PC-3 (cell line): ENCODE measurements around the gene TAS1R1. TPM values are rescaled to one million over a fixed set of nuclear protein-coding genes. Genes with fewer than 3 reads are reported as not detected.
A peak's percentile ranks its signal among the peaks of the same experiment; 100 is the strongest.
"Not testable (repeated sequence)": the region's sequence is repeated elsewhere in the genome, so short reads cannot be mapped to it uniquely, and the experiment has no call there.

Experiments
- ATAC-seq: fragments of 200-7000 bp; cut with Tn5 transposase; 2 replicates; pipeline ENCODE4 v1.9.1; 2020; ENCODE audit warnings: mild to moderate bottlenecking, moderate library complexity
- BruUV-seq: library from RNA; stranded (reverse); fragments of 400-500 nt; replicated peaks from 2 replicates; lab custom pipeline; 2021; lab: Mats Ljungman, UMichigan
- CTCF ChIA-PET: fragments of 300-600 bp; sonication (Branson Sonifier 250); formaldehyde crosslinking; loops from one replicate; lab custom pipeline; 2022; ENCODE audit warnings: antibody characterized with exemption; lab: Charles Lee
- POLR2A ChIA-PET: fragments of 300-600 bp; sonication (Branson Sonifier 250); formaldehyde crosslinking; loops from one replicate; lab custom pipeline; 2022; ENCODE audit warnings: antibody characterized with exemption; ENCODE audit not compliant: unreplicated experiment; lab: Charles Lee
- DNase-seq: peaks from one replicate; pipeline ENCODE4 v3.0.0-alpha.2; 2015
- H2AFZ ChIP-seq: fragments of 300-600 bp; sonication (generic); 2 replicates; pipeline ENCODE4 v1.6.0; 2016; ENCODE audit warnings: antibody characterized with exemption, low read length
- H3F3A ChIP-seq: fragments of 300-600 bp; sonication (generic); one replicate; pipeline ENCODE4 v1.6.0; 2017; ENCODE audit warnings: antibody characterized with exemption, low read length, control low read depth, mild to moderate bottlenecking; ENCODE audit not compliant: unreplicated experiment
- H3K27ac ChIP-seq: fragments of 300-600 bp; sonication (generic); 2 replicates; pipeline ENCODE4 v1.5.1; 2016; ENCODE audit warnings: mild to moderate bottlenecking, low read length
- H3K27me3 ChIP-seq: fragments of 300-600 bp; sonication (generic); 2 replicates; pipeline ENCODE4 v1.6.1; 2016; ENCODE audit warnings: low read length, mixed read lengths
- H3K36me3 ChIP-seq: fragments of 300-600 bp; sonication (generic); 2 replicates; pipeline ENCODE4 v1.6.1; 2016; ENCODE audit warnings: low read depth, mixed run types, low read length, mixed read lengths
- H3K4me1 ChIP-seq: fragments of 300-600 bp; sonication (generic); 2 replicates; pipeline ENCODE4 v1.5.1; 2016; ENCODE audit warnings: low read length; ENCODE audit not compliant: insufficient read depth
- H3K4me2 ChIP-seq: fragments of 300-600 bp; sonication (generic); 2 replicates; pipeline ENCODE4 v1.6.0; 2016; ENCODE audit warnings: low read length
- H3K4me3 ChIP-seq: fragments of 300-600 bp; sonication (generic); 2 replicates; pipeline ENCODE4 v1.5.1; 2016; ENCODE audit warnings: mild to moderate bottlenecking, low read length, mixed read lengths
- H3K79me2 ChIP-seq: fragments of 300-600 bp; sonication (generic); 2 replicates; pipeline ENCODE4 v1.6.1; 2017; ENCODE audit warnings: low read length, mixed read lengths
- H3K9ac ChIP-seq: fragments of 300-600 bp; sonication (generic); 2 replicates; pipeline ENCODE4 v1.6.0; 2016; ENCODE audit warnings: mild to moderate bottlenecking, low read length
- H3K9me2 ChIP-seq: fragments of 300-600 bp; sonication (generic); replicated peaks from 2 replicates; pipeline ENCODE4 v1.6.1; 2016; ENCODE audit warnings: mixed run types, low read length, mixed read lengths
- H3K9me3 ChIP-seq: fragments of 300-600 bp; sonication (generic); 2 replicates; pipeline ENCODE4 v1.6.1; 2016; ENCODE audit warnings: low read length, mixed read lengths
- H4K20me1 ChIP-seq: fragments of 300-600 bp; sonication (generic); 2 replicates; pipeline ENCODE4 v1.6.1; 2016; ENCODE audit warnings: low read length, mixed read lengths
- EZH2 ChIP-seq: fragments of 300-600 bp; sonication (generic); IDR thresholded peaks from one replicate; pipeline ENCODE4 v1.6.1; 2017; ENCODE audit warnings: antibody characterized with exemption, mild to moderate bottlenecking, low read length; ENCODE audit not compliant: unreplicated experiment
- EZH2phosphoT487 ChIP-seq: fragments of 300-600 bp; sonication (generic); IDR thresholded peaks from 2 replicates; pipeline ENCODE4 v1.6.1; 2018; ENCODE audit warnings: mild to moderate bottlenecking, antibody characterized with exemption, low read length, borderline replicate concordance
- intact Hi-C: fragments of 100-400 bp; cut with micrococcal nuclease; formaldehyde crosslinking; loops from 2 replicates; pipeline ENCODE4 v1.9.0; 2023
- total RNA-seq: library from RNA; depleted of rRNA; stranded (reverse); fragments of >200 nt; gene quantifications from 2 replicates; pipeline ENCODE4 v1.2.3, GENCODE V29; 2014
- TF ChIP-seq, protein P1 (sequence below): fragments of 300-600 bp; sonication (generic); conservative IDR thresholded peaks from 2 replicates; pipeline ENCODE4 v1.5.1; 2017; ENCODE audit warnings: antibody characterized with exemption, low read depth, mild to moderate bottlenecking, low read length

TAS1R1 gene
- total RNA-seq, 1 experiment from 2014 or later = not detected

DNA sequence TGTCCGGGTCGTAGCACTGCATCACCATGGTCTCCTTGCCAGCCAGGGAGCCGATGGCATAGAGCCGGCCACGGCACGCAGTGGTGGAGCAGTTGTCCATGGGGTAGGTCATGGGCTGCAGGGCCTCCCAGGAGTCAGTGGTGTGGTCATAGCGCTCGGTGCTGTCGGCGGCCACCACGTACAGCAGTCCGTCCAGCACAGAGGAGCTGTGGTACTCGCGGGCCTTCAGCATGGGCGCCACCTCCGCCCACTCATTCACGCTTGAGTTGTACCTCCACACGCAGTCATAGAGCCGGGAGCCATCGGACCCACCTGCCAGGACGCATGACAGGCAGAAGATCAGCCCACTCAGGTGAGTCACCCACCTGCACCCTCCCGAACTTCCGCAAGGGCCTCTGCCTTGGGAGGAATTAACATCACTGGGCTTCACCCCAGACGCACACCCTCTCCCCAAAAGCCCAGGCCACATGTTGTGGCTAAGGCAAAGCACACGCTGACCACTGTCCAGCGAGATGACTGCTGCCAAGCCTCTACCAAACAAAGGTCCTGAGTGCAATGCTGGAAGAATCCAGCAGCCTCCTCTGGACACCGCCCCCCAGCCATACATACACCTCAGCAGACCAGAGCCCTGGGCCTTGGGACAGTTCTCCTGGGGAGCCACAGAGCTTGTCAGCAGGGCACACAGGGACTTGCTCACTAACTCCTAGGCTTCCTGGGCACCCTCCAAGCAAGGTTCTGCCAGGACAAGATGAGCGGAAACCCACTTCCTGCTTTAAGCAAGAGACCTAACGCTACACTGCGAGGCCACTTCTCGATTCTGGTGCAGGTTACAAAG lies 44.3 kb downstream of the TAS1R1 start:
- Histone ChIP-seq H3K4me1 (peaks cover 29% of the 10 kb centered on the region), H3K79me2 (peaks cover 76% of the 10 kb centered on the region), H3K4me3 (peak overlapping the region; percentile 86), H3K27me3 (no peaks in the 10 kb centered on the region), H3K4me2 (peak overlapping the region; percentile 92), H3K9ac (peak overlapping the region; percentile 11; the same call in 1 of the 2 replicates), H3K9me3 (no peaks in the 10 kb centered on the region), H2AFZ (no peak overlapping the region), H4K20me1 (peaks cover 54% of the 10 kb centered on the region), H3K27ac (peak overlapping the region; percentile 23; the same call in 1 of the 2 replicates), H3K36me3 (peaks cover 41% of the 10 kb centered on the region), H3F3A (no peaks in the 10 kb centered on the region), H3K9me2 (no peaks in the 10 kb centered on the region)
- ChIA-PET CTCF (interaction anchor here (0.8 kb wide), 1 partner anchor 19 kb away, joined by 4 read pairs; the partner anchor contains the start of gene ZBTB48), POLR2A (no interaction called here)
- peak; percentile 70 for DNase-seq
- ATAC-seq = no peak
- intact Hi-C loops = no loop called here
- TF ChIP-seq EZH2 (no peak), EZH2phosphoT487 (no peak; the same call in 1 of the 2 replicates)
- BruUV-seq = no TSS peak

DNA sequence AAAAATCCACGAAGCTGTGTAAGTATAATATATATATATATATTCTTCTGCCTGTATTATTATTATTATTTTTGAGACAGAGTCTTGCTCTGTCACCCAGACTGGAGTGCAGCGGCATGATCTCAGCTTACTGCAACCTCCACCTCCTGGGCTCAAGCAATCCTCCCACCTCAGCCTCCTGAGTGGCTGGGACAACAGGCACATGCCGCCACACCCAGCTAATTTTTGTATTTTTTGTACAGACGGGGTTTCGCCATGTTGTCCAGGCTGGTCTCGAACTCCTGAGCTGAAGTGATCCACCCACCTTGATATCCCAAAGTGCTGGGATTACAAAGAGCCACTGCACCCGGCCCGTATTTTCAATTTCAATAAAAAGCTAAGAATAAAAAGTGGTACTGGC lies 44.9 kb downstream of the TAS1R1 start:
- CTCF ChIA-PET = interaction anchor here (0.5 to 0.8 kb wide), 2 partner anchors 18 to 20 kb away, joined by 3 to 4 read pairs; partner anchors contain the start of gene ZBTB48
- peaks cover 76% of the 10 kb centered on the region for H3K79me2 ChIP-seq
- BruUV-seq = not testable (repeated sequence)

DNA sequence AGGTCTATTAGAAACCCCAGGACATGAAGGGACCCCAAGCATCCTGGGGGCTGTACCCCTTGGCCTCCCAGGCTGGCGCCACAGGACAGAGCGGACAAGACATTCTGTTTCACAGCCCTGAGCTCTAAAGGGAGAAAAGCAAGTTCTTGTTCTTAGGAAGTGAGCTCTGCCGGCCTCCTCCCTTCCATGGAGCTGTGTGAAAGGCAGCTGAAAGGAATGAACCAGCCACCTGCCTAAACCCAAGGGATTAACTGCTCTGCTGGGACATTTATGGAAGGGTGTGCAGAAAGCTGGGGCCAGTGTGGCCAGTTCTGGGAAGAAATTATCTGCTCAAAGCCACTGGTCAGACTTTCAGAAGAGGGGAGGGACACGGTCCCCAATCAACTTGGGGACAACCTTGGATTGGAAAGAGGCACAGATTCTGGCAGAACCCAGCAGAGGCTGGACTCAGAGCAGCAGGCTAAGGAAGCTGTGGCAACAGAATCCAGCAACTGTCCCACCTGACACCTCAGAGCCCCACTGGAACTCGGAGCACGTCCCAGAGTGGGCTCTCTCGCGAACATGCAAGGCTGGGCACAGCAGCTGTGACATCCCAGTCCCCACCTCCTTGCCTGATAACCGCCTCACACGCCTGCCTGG lies 45.4 kb downstream of the TAS1R1 start:
- Histone ChIP-seq H3K36me3 (peaks cover 31% of the 10 kb centered on the region), H3K4me2 (peak overlapping the region; percentile 92), H3K9ac (peak overlapping the region; percentile 91), H3K4me3 (peak overlapping the region; percentile 86), H3K27me3 (no peaks in the 10 kb centered on the region), H3F3A (no peaks in the 10 kb centered on the region), H2AFZ (no peak overlapping the region), H4K20me1 (peaks cover 49% of the 10 kb centered on the region), H3K9me3 (no peaks in the 10 kb centered on the region), H3K27ac (peak overlapping the region; percentile 93), H3K79me2 (peaks cover 71% of the 10 kb centered on the region), H3K9me2 (no peaks in the 10 kb centered on the region), H3K4me1 (peaks cover 30% of the 10 kb centered on the region)
- TF ChIP-seq, protein P1, sequence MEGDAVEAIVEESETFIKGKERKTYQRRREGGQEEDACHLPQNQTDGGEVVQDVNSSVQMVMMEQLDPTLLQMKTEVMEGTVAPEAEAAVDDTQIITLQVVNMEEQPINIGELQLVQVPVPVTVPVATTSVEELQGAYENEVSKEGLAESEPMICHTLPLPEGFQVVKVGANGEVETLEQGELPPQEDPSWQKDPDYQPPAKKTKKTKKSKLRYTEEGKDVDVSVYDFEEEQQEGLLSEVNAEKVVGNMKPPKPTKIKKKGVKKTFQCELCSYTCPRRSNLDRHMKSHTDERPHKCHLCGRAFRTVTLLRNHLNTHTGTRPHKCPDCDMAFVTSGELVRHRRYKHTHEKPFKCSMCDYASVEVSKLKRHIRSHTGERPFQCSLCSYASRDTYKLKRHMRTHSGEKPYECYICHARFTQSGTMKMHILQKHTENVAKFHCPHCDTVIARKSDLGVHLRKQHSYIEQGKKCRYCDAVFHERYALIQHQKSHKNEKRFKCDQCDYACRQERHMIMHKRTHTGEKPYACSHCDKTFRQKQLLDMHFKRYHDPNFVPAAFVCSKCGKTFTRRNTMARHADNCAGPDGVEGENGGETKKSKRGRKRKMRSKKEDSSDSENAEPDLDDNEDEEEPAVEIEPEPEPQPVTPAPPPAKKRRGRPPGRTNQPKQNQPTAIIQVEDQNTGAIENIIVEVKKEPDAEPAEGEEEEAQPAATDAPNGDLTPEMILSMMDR = no peak
- no peak for TF ChIP-seq EZH2
- TF ChIP-seq EZH2phosphoT487 = no peak
- CTCF ChIA-PET = interaction anchor here (0.5 to 0.8 kb wide), 2 partner anchors 18 to 20 kb away, joined by 3 to 4 read pairs; partner anchors contain the start of gene ZBTB48
- TSS peak; percentile 58 for BruUV-seq
- no peak for DNase-seq
- intact Hi-C loops = loop anchor here (1.0 kb wide), 5 partner anchors 12 to 109 kb away; partner anchors contain the start of genes NOL9, PLEKHG5 and ZBTB48
- no peak for ATAC-seq
- POLR2A ChIA-PET = interaction anchor here (0.6 to 0.7 kb wide), 2 partner anchors 15 to 24 kb away, joined by 3 to 6 read pairs; partner anchors contain the start of gene THAP3

More for the DNA sequence above, 44.9 kb downstream of the TAS1R1 start:
- H3F3A ChIP-seq, ATAC-seq, H3K9me2 ChIP-seq, H3K27me3 ChIP-seq, DNase-seq, H3K9me3 ChIP-seq, intact Hi-C loops, H2AFZ ChIP-seq: not testable (repeated sequence)
- peaks cover 36% of the 10 kb centered on the region for H3K36me3 ChIP-seq
- POLR2A ChIA-PET = interaction anchor here (0.6 to 0.7 kb wide), 2 partner anchors 16 to 24 kb away, joined by 3 to 6 read pairs; partner anchors contain the start of gene THAP3
- peaks cover 30% of the 10 kb centered on the region for H3K4me1 ChIP-seq
- peaks cover 54% of the 10 kb centered on the region for H4K20me1 ChIP-seq
- peak overlapping the region; percentile 86 for H3K4me3 ChIP-seq
- H3K27ac ChIP-seq = peak overlapping the region; percentile 93
- H3K9ac ChIP-seq = peak overlapping the region; percentile 91
- H3K4me2 ChIP-seq = peak overlapping the region; percentile 92
